Measurements from ENCODE around the gene TBC1D3C.
"Not testable (repeated sequence)": the region's sequence is repeated elsewhere in the genome, so short reads cannot be mapped to it uniquely, and the experiment has no call there.

TBC1D3C gene

DNA sequence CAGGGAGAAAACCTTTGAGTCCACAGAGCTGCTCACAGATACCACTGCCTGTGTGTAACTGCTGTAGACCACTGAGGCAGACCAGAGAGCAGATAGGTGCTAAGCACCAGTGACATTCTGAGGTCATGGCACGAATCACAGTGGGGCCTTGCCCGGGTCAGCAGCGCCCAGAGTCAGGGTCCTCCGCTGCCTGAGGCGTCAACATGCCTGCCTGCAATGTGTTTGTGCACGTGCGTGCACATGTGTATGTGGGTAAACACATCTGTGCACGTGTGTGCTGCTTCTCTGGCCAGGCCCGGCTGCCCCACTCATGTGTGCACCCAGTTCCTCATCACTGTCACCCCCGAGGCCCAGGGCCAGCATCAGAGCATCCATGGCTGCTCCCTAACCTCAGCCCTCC, at the start of gene TBC1D3C:
TBC1D3C (minus strand) TSS at position 101 of the 400 bp plus-strand sequence. CDS start 1,568 bp downstream, outside the sequence.
- not testable (repeated sequence) for H3K4me3 ChIP-seq (ENCODE audit: control insufficient read depth, low read depth, low read length)

GRCh38 chr17:38099262-38099661, 30.8 kb upstream of the TBC1D3C start:
- DNase-seq (ENCODE audit: low read depth); H3K4me3 ChIP-seq (ENCODE audit: control insufficient read depth, low read depth, low read length): not testable (repeated sequence)

More for the DNA sequence above, at the start of gene TBC1D3C:
- DNase-seq (ENCODE audit: low read depth) = not testable (repeated sequence)

- not testable (repeated sequence) for DNase-seq (ENCODE audit: low read depth); H3K4me3 ChIP-seq (ENCODE audit: control insufficient read depth, low read depth, low read length)
These were observed 25.7 kb upstream of the TBC1D3C start for GRCh38 chr17:38094059-38094694.

- DNase-seq (ENCODE audit: low read depth); H3K4me3 ChIP-seq (ENCODE audit: control insufficient read depth, low read depth, low read length): not testable (repeated sequence)
These were observed 19.7 kb upstream of the TBC1D3C start for GRCh38 chr17:38088120-38088519.

DNA sequence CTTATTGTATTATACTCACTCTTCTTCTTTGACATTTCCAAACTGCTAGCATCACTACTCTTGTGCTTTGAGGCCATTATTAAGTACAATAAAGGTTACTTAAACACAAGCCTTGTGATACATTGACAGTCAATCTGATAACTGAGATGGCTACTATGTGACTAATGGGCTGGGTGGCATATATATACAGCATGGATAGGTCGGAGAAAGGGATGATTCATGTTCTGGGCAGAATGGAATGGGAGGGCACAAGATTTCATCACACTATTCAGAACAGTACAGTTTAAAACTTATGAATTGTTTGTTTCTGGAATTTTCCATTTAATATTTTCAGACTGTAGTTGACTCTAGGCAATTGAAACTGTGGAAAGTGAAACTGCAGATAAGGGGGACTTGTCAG, 18.9 kb upstream of the TBC1D3C start:
- not testable (repeated sequence) for H3K4me3 ChIP-seq (ENCODE audit: control insufficient read depth, low read depth, low read length); DNase-seq (ENCODE audit: low read depth)

All from AG09309 (cell line).